Neural progenitor cell (in vitro differentiated cells): ENCODE results near the gene SLC11A1. TPM values are rescaled to one million over a fixed set of nuclear protein-coding genes. Genes with fewer than 3 reads are reported as not detected.

Experiments used
- DNase-seq: peaks from one replicate; pipeline ENCODE4 v3.0.0-alpha.2; 2016; ENCODE audit warnings: low spot score
- H2AFZ ChIP-seq: fragments of 200-600 bp; sonication (generic); replicated peaks from 2 replicates; pipeline ENCODE4 v1.6.1; 2016; ENCODE audit warnings: antibody characterized with exemption
- H3F3A ChIP-seq: fragments of 200-600 bp; sonication (generic); 2 replicates; pipeline ENCODE4 v1.6.1; 2016; ENCODE audit warnings: antibody characterized with exemption, low read depth
- H3K27ac ChIP-seq: fragments of 200-600 bp; sonication (generic); 2 replicates; pipeline ENCODE4 v1.5.1; 2016; ENCODE audit warnings: mild to moderate bottlenecking
- H3K27me3 ChIP-seq: fragments of 200-600 bp; sonication (generic); 2 replicates; pipeline ENCODE4 v1.6.1; 2016; ENCODE audit warnings: mild to moderate bottlenecking, moderate library complexity
- H3K36me3 ChIP-seq: fragments of 200-600 bp; sonication (generic); 2 replicates; pipeline ENCODE4 v1.5.1; 2016
- H3K4me1 ChIP-seq: fragments of 200-600 bp; sonication (generic); 2 replicates; pipeline ENCODE4 v1.6.1; 2016; ENCODE audit warnings: mixed run types
- H3K4me2 ChIP-seq: fragments of 200-600 bp; sonication (generic); 2 replicates; pipeline ENCODE4 v1.6.1; 2016
- H3K4me3 ChIP-seq: fragments of 200-600 bp; sonication (generic); 2 replicates; pipeline ENCODE4 v1.5.1; 2016
- H3K79me2 ChIP-seq: fragments of 200-600 bp; sonication (generic); 2 replicates; pipeline ENCODE4 v1.6.1; 2016; ENCODE audit warnings: low read depth
- H3K9ac ChIP-seq: fragments of 200-600 bp; sonication (generic); 2 replicates; pipeline ENCODE4 v1.6.1; 2016
- H3K9me3 ChIP-seq: fragments of 200-600 bp; sonication (generic); 2 replicates; pipeline ENCODE4 v1.5.1; 2016; ENCODE audit warnings: low read depth
- H4K20me1 ChIP-seq: fragments of 200-600 bp; sonication (generic); 2 replicates; pipeline ENCODE4 v1.6.1; 2016; ENCODE audit warnings: low read depth
- H3K27ac Mint-ChIP-seq: 3 replicates; pipeline ENCODE4 v1.8.0; 2021; ENCODE audit warnings: mixed read lengths
- H3K27me3 Mint-ChIP-seq: 2 replicates; pipeline ENCODE4 v1.8.0; 2022; ENCODE audit warnings: low read depth, mild to moderate bottlenecking, inconsistent platforms, moderate library complexity, mixed read lengths; ENCODE audit not compliant: insufficient read depth
- H3K36me3 Mint-ChIP-seq: 3 replicates; pipeline ENCODE4 v1.8.0; 2021; ENCODE audit warnings: mixed read lengths
- H3K4me1 Mint-ChIP-seq: 3 replicates; pipeline ENCODE4 v1.8.0; 2021; ENCODE audit warnings: mixed read lengths
- H3K4me3 Mint-ChIP-seq: 3 replicates; pipeline ENCODE4 v1.8.0; 2021; ENCODE audit warnings: mild to moderate bottlenecking, moderate library complexity, mixed read lengths
- H3K9me3 Mint-ChIP-seq: 3 replicates; pipeline ENCODE4 v1.8.0; 2020; ENCODE audit warnings: mixed read lengths
- CTCF ChIP-seq: fragments of 200-600 bp; sonication (generic); IDR thresholded peaks from 2 replicates; pipeline ENCODE4 v1.5.1; 2017; ENCODE audit warnings: antibody characterized with exemption, mild to moderate bottlenecking
- EZH2 ChIP-seq: fragments of 200-600 bp; sonication (generic); IDR thresholded peaks from 2 replicates; pipeline ENCODE4 v1.6.1; 2017; ENCODE audit warnings: antibody characterized with exemption, mild to moderate bottlenecking, moderate library complexity
- EZH2phosphoT487 ChIP-seq: fragments of 200-600 bp; sonication (generic); IDR thresholded peaks from 2 replicates; pipeline ENCODE4 v1.6.1; 2017; ENCODE audit warnings: antibody characterized with exemption
- total RNA-seq: library from RNA; depleted of rRNA; stranded (reverse); fragments of >200 nt; gene quantifications from 2 replicates; pipeline ENCODE4 v1.2.3, GENCODE V29; 2015; ENCODE audit warnings: low replicate concordance

Gene SLC11A1
- total RNA-seq, 1 donor from 2014 or later: not detected

GRCh38 chr2:218399391-218400166, 17.5 kb downstream of the SLC11A1 start, which contains the start of gene CTDSP1:
Gene CTDSP1 (plus strand): TSS chr2:218399868. CDS start chr2:218400091, 223 bp downstream.
- Histone ChIP-seq H3K9ac (peak within 1 kb of the TSS; percentile 75), H4K20me1 (peaks cover 14% of the 10 kb centered on the region), H3K36me3 (no peaks in the 10 kb centered on the region), H2AFZ (peak within 1 kb of the TSS; percentile 30), H3K27ac (peak within 1 kb of the TSS; percentile 61), H3K9me3 (no peaks in the 10 kb centered on the region), H3F3A (peaks cover 51% of the 10 kb centered on the region), H3K4me3 (peak within 1 kb of the TSS; percentile 72), H3K4me2 (peak within 1 kb of the TSS; percentile 78), H3K79me2 (peaks cover 23% of the 10 kb centered on the region), H3K4me1 (peaks cover 29% of the 10 kb centered on the region), H3K27me3 (peaks cover 44% of the 10 kb centered on the region)
- Mint-ChIP-seq H3K36me3 (peaks cover 10% of the 10 kb centered on the region), H3K27ac (no peak within 1 kb of the TSS), H3K9me3 (no peaks in the 10 kb centered on the region), H3K4me1 (peaks cover 25% of the 10 kb centered on the region), H3K27me3 (peaks cover 25% of the 10 kb centered on the region), H3K4me3 (peak within 1 kb of the TSS; percentile 96)
- peak; percentile 95 for DNase-seq
- peak; percentile 27 for TF ChIP-seq EZH2
- TF ChIP-seq EZH2phosphoT487: peak; percentile 20
- no peak for TF ChIP-seq CTCF

GRCh38 chr2:218400167-218400929, 18.3 kb downstream of the SLC11A1 start:
- Histone ChIP-seq H3K9me3 (no peaks in the 10 kb centered on the region), H3K4me3 (peak overlapping the region; percentile 72), H3K9ac (peak overlapping the region; percentile 75), H3K4me1 (peaks cover 27% of the 10 kb centered on the region), H3K27ac (peak overlapping the region; percentile 61), H3K27me3 (peaks cover 37% of the 10 kb centered on the region), H4K20me1 (peaks cover 14% of the 10 kb centered on the region), H3K79me2 (peaks cover 23% of the 10 kb centered on the region), H3K36me3 (no peaks in the 10 kb centered on the region), H2AFZ (no peak overlapping the region), H3F3A (peaks cover 53% of the 10 kb centered on the region), H3K4me2 (peak overlapping the region; percentile 78)
- H3K27me3 Mint-ChIP-seq: peaks cover 25% of the 10 kb centered on the region
- no peaks in the 10 kb centered on the region for H3K9me3 Mint-ChIP-seq
- peaks cover 10% of the 10 kb centered on the region for H3K36me3 Mint-ChIP-seq
- H3K27ac Mint-ChIP-seq: no peak overlapping the region
- peak; percentile 44 for DNase-seq
- TF ChIP-seq EZH2 (no peak), CTCF (no peak), EZH2phosphoT487 (no peak)
- H3K4me1 Mint-ChIP-seq: peaks cover 27% of the 10 kb centered on the region
- H3K4me3 Mint-ChIP-seq: peak overlapping the region; percentile 96

- Histone ChIP-seq H3F3A (peaks cover 55% of the 10 kb centered on the region), H3K4me2 (peak overlapping the region; percentile 78), H4K20me1 (peaks cover 14% of the 10 kb centered on the region), H3K36me3 (no peaks in the 10 kb centered on the region), H3K9ac (no peak overlapping the region), H3K79me2 (peaks cover 23% of the 10 kb centered on the region), H3K27ac (no peak overlapping the region), H3K27me3 (peaks cover 34% of the 10 kb centered on the region), H3K9me3 (no peaks in the 10 kb centered on the region), H3K4me1 (peaks cover 30% of the 10 kb centered on the region), H2AFZ (no peak overlapping the region), H3K4me3 (peak overlapping the region; percentile 72)
- peak; percentile 75 for DNase-seq
- Mint-ChIP-seq H3K27ac (no peak overlapping the region), H3K4me1 (peaks cover 30% of the 10 kb centered on the region), H3K9me3 (no peaks in the 10 kb centered on the region), H3K36me3 (peaks cover 10% of the 10 kb centered on the region), H3K27me3 (peaks cover 24% of the 10 kb centered on the region), H3K4me3 (peak overlapping the region; percentile 96)
- TF ChIP-seq CTCF (no peak), EZH2 (no peak), EZH2phosphoT487 (no peak)
These were observed 19.1 kb downstream of the SLC11A1 start for GRCh38 chr2:218400930-218401881.
